ENCODE results near the gene ZNF224.

The ZNF224 gene

DNA sequence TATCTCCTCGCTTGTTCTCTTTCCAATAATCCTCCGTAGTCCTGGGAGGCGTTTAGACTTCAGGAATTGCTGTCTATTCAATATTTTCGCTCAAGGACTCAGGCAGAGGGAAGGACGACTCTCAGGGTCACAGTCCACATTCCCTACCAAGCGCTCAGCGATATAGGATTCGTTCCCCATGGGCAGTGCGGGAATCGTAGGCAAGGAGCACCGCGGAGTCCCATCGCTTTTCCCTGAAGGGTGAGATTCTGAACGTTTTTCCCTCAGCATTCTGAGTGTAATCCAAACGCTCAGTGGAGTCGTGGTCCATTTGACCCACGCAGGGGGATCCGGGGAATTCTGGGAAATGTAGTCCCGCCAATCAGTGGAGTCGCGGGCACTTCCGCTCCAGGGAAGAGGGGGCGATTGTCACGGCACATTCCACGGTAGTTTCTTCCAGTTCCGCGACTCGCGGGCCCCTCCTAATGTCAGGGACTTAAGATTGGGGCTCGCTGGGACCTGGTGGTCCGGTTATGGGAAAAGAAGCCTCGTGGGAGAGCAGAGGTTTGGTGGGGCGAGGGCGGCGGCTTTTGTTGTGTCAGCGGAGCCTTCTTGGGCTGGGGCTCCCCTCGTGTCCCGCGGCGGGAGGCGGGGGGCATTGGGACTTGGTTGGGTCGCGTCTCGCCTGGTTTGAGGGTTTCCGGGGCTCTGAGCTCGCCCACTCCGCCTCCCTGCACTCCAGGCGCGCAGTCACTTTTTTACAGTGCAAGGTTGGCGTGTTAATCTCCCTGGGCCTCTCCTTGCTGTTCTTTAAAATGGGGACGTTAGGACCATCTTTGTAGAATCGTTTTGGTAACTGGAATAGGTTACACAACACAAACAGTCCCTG, 47.3 kb downstream of the ZNF224 start, which contains the start of gene ZNF234:
ZNF234 (plus strand) TSS at position 364 of the 868 bp plus-strand sequence. CDS start 3,079 bp downstream, outside the sequence.
- peak; percentile 90 for DNase-seq

DNA sequence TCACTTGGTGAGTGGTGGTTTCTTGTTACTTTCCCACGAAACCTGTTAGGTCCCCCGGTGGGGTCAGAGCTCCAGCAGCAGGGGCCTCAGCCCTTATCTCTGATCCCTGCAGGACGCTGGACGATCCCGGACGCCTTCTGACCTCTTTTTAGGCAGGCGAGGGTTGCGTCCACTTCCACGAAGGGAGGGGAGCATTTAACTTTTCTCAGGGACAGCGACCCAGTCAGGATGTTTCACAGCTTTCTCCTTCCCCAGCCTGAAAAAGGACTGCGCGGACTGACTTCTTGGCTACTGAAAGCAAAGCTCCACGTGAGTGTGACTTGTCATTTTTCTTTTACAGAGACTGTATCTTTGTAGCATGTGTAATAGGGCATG, 47.9 kb downstream of the ZNF224 start:
- DNase-seq = peak; percentile 57

DNA sequence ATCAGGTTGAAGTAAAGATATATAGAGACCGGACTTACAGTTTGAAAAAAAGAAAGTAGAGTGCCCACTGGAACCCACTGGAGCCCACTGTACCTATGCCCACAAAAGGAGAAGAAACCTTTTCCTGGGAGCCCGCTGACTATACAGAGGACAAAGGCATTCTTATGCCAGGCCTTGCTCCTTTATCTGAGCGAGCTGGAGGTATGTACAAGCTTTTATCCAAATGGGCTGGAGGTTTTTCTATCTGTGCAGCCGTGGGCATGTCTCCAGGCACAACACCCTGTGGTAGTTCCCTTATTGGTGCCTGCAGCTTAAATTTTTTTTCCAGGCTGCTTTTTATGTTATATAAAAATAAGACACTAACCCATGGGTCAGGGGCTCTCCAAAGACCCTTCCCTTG, 55.6 kb downstream of the ZNF224 start:
- no peak for DNase-seq

DNA sequence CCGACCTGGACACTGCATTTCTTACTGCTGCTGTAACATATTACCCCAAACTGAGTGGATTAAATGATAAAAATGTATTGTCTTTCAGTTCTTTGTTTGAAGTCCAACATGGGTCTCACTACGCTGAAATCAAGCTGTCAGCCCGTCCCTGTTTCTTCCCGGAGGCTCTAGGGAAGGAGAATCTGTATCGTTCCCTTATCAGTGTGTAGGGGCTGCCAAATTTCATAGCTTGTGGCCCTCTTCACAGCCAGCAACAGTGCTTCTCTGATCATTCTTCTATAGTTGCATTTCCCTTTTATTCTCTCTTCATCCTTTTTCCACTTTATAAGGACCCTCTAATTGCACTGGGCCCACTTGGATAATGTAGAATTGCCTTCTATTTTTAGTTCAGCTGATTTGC, 57.3 kb downstream of the ZNF224 start:
- no peak for DNase-seq

DNA sequence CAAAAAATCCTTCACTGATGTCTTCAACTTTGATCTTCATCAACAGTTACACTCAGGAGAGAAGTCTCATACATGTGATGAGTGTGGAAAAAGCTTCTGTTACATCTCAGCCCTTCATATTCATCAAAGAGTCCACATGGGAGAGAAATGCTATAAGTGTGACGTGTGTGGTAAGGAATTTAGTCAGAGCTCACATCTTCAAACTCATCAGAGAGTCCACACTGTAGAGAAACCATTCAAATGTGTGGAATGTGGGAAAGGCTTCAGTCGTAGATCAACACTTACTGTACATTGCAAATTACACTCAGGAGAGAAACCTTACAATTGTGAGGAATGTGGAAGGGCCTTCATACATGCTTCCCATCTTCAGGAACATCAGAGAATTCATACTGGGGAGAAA, 62.3 kb downstream of the ZNF224 start:
- DNase-seq = no peak
